Retinal pigment epithelial cell (primary cell): Measurements from ENCODE around the gene AK5.

ENCODE experiments used
- DNase-seq: peaks from one replicate; pipeline ENCODE4 v3.0.0-alpha.2; 2010; ENCODE audit warnings: low read depth
- H3K4me3 ChIP-seq: 2 replicates; pipeline ENCODE4 v1.5.1; 2011; ENCODE audit warnings: mild to moderate bottlenecking, low read length, control low read depth, moderate library complexity
- CTCF ChIP-seq: conservative IDR thresholded peaks from 2 replicates; pipeline ENCODE4 v1.5.1; 2011; ENCODE audit warnings: low read depth, low read length, control low read depth, inconsistent platforms

AK5 gene

GRCh38 chr1:77545970-77546369, 264.2 kb downstream of the AK5 start:
- no peak for DNase-seq
- no peak for TF ChIP-seq CTCF
- H3K4me3 ChIP-seq = no peak overlapping the region

- no peak for DNase-seq
- no peak overlapping the region for H3K4me3 ChIP-seq
- no peak for TF ChIP-seq CTCF
Measured at GRCh38 chr1:77546890-77547289, 265.1 kb downstream of the AK5 start.

- no peak for TF ChIP-seq CTCF
- no peak overlapping the region for H3K4me3 ChIP-seq
- no peak for DNase-seq
Measured at GRCh38 chr1:77548285-77548684, 266.5 kb downstream of the AK5 start.

- no peak for DNase-seq
- no peak for TF ChIP-seq CTCF
- H3K4me3 ChIP-seq = no peak overlapping the region
Measured at GRCh38 chr1:77550135-77550534, 268.3 kb downstream of the AK5 start.

- no peak for DNase-seq
- H3K4me3 ChIP-seq = no peak overlapping the region
- no peak for TF ChIP-seq CTCF
Measured at GRCh38 chr1:77552626-77553025, 270.8 kb downstream of the AK5 start.

- no peak overlapping the region for H3K4me3 ChIP-seq
- no peak for DNase-seq
- no peak for TF ChIP-seq CTCF
Measured at GRCh38 chr1:77553568-77554291, 271.9 kb downstream of the AK5 start.

- H3K4me3 ChIP-seq = no peak overlapping the region
- no peak for DNase-seq
- TF ChIP-seq CTCF = no peak
Measured at GRCh38 chr1:77556045-77556444, 274.2 kb downstream of the AK5 start.
